HEK293 (cell line): ENCODE measurements around the gene STK4.
A peak's percentile ranks its signal among the peaks of the same experiment; 100 is the strongest.

Experiments used
- CTCF ChIA-PET: fragments of 350-600 bp; formaldehyde crosslinking; extraction: SDS; loops from one replicate; lab custom pipeline; 2021; ENCODE audit warnings: antibody characterized with exemption; lab: Yijun Ruan, JAX
- POLR2A ChIA-PET: fragments of 300-600 bp; formaldehyde crosslinking; extraction: SDS; loops from one replicate; lab custom pipeline; 2020; ENCODE audit warnings: antibody characterized with exemption, inconsistent platforms; lab: Yijun Ruan, JAX
- H3K27ac ChIP-seq: fragments of 200-500 bp; sonication (Bioruptor generic); 2 replicates; pipeline ENCODE4 v1.5.1; 2014; ENCODE audit warnings: low read depth, low read length, control low read depth, inconsistent platforms; ENCODE audit errors: extremely low read depth
- H3K36me3 ChIP-seq, 2 experiments: fragments of 200-500 bp in 1 of 2; sonication (Bioruptor generic) in 1 of 2; 1 replicate in 1 of 2; 2 replicates in 1 of 2; pipeline ENCODE4 v1.5.1; 2014 to 2017; ENCODE audit warnings: inconsistent platforms in 2 of 2, low read length in 2 of 2; ENCODE audit not compliant: control insufficient read depth in 2 of 2, insufficient read depth in 1 of 2
- H3K4me1 ChIP-seq: fragments of 200-500 bp; sonication (Bioruptor generic); 2 replicates; pipeline ENCODE4 v1.5.1; 2014; ENCODE audit warnings: mild to moderate bottlenecking, low read length, inconsistent platforms; ENCODE audit not compliant: control insufficient read depth, insufficient read depth
- H3K4me3 ChIP-seq: 2 replicates; pipeline ENCODE4 v1.5.1; 2011; ENCODE audit warnings: low read depth, mild to moderate bottlenecking, control low read depth, low read length, moderate library complexity
- H3K9me3 ChIP-seq: fragments of 200-500 bp; sonication (Bioruptor generic); 2 replicates; pipeline ENCODE4 v1.5.1; 2014; ENCODE audit warnings: low read depth, low read length, inconsistent platforms; ENCODE audit not compliant: control insufficient read depth, insufficient read depth
- BCL6B ChIP-seq: fragments of 450-650 bp; formaldehyde crosslinking; IDR thresholded peaks from 2 replicates; pipeline ENCODE4 v1.5.1; 2017; ENCODE audit warnings: missing biosample characterization, missing genetic modification characterization
- GFI1B ChIP-seq: fragments of 450-650 bp; formaldehyde crosslinking; IDR thresholded peaks from 2 replicates; pipeline ENCODE4 v1.5.1; 2016; ENCODE audit warnings: missing biosample characterization, missing genetic modification characterization
- GLIS1 ChIP-seq: fragments of 450-650 bp; formaldehyde crosslinking; IDR thresholded peaks from 2 replicates; pipeline ENCODE4 v1.5.1; 2016; ENCODE audit warnings: missing biosample characterization, missing genetic modification characterization
- KLF10 ChIP-seq: fragments of 450-650 bp; IDR thresholded peaks from 2 replicates; pipeline ENCODE4 v1.5.1; 2018; ENCODE audit warnings: missing biosample characterization, mild to moderate bottlenecking, missing genetic modification characterization
- PRDM1 ChIP-seq: fragments of 450-650 bp; formaldehyde crosslinking; IDR thresholded peaks from 2 replicates; pipeline ENCODE4; 2016; ENCODE audit warnings: missing biosample characterization, missing genetic modification characterization
- WT1 ChIP-seq: fragments of 450-650 bp; formaldehyde crosslinking; IDR thresholded peaks from 2 replicates; pipeline ENCODE4 v1.5.1; 2016; ENCODE audit warnings: missing biosample characterization, missing genetic modification characterization
- ZBTB20 ChIP-seq: fragments of 450-650 bp; formaldehyde crosslinking; IDR thresholded peaks from 2 replicates; pipeline ENCODE4 v1.5.1; 2016; ENCODE audit warnings: missing biosample characterization, missing genetic modification characterization
- ZBTB49 ChIP-seq: fragments of 450-650 bp; formaldehyde crosslinking; IDR thresholded peaks from 2 replicates; pipeline ENCODE4 v1.5.1; 2016; ENCODE audit warnings: missing biosample characterization, missing genetic modification characterization, low read depth
- ZEB2 ChIP-seq: fragments of 450-650 bp; formaldehyde crosslinking; IDR thresholded peaks from 2 replicates; pipeline ENCODE4 v1.5.1; 2016; ENCODE audit warnings: missing biosample characterization, missing genetic modification characterization
- ZFHX2 ChIP-seq: fragments of 450-650 bp; formaldehyde crosslinking; conservative IDR thresholded peaks from 2 replicates; pipeline ENCODE4 v1.5.1; 2016; ENCODE audit warnings: missing biosample characterization, missing genetic modification characterization
- ZFP37 ChIP-seq: fragments of 450-650 bp; formaldehyde crosslinking; IDR thresholded peaks from 2 replicates; pipeline ENCODE4 v1.5.1; 2016; ENCODE audit warnings: missing biosample characterization, missing genetic modification characterization
- ZNF138 ChIP-seq: fragments of 450-650 bp; formaldehyde crosslinking; IDR thresholded peaks from 2 replicates; pipeline ENCODE4 v1.5.1; 2016; ENCODE audit warnings: missing biosample characterization, missing genetic modification characterization, borderline replicate concordance
- ZNF155 ChIP-seq: fragments of 450-650 bp; formaldehyde crosslinking; IDR thresholded peaks from 2 replicates; pipeline ENCODE4 v1.5.1; 2016; ENCODE audit warnings: missing biosample characterization, missing genetic modification characterization
- ZNF292 ChIP-seq: fragments of 450-650 bp; formaldehyde crosslinking; IDR thresholded peaks from 2 replicates; pipeline ENCODE4 v1.5.1; 2016; ENCODE audit warnings: low read depth, missing biosample characterization, missing genetic modification characterization, borderline replicate concordance
- ZNF335 ChIP-seq: fragments of 450-650 bp; formaldehyde crosslinking; conservative IDR thresholded peaks from 2 replicates; pipeline ENCODE4 v1.5.1; 2016; ENCODE audit warnings: missing biosample characterization, missing genetic modification characterization
- ZNF394 ChIP-seq: fragments of 450-650 bp; formaldehyde crosslinking; IDR thresholded peaks from 2 replicates; pipeline ENCODE4 v1.5.1; 2016; ENCODE audit warnings: missing biosample characterization, missing genetic modification characterization, mild to moderate bottlenecking, moderate library complexity, borderline replicate concordance
- ZNF416 ChIP-seq: fragments of 450-650 bp; formaldehyde crosslinking; IDR thresholded peaks from 2 replicates; pipeline ENCODE4 v1.5.1; 2016; ENCODE audit warnings: missing biosample characterization, missing genetic modification characterization
- ZNF426 ChIP-seq: fragments of 450-650 bp; formaldehyde crosslinking; IDR thresholded peaks from 2 replicates; pipeline ENCODE4 v1.5.1; 2017; ENCODE audit warnings: missing biosample characterization, missing genetic modification characterization, mild to moderate bottlenecking, inconsistent platforms, moderate library complexity
- ZNF585B ChIP-seq: fragments of 450-650 bp; formaldehyde crosslinking; IDR thresholded peaks from 2 replicates; pipeline ENCODE4 v1.5.1; 2016; ENCODE audit warnings: missing biosample characterization, missing genetic modification characterization
- ZNF658 ChIP-seq: fragments of 450-650 bp; formaldehyde crosslinking; IDR thresholded peaks from 2 replicates; pipeline ENCODE4; 2016; ENCODE audit warnings: missing biosample characterization, missing genetic modification characterization
- ZNF76 ChIP-seq: fragments of 450-650 bp; formaldehyde crosslinking; IDR thresholded peaks from 2 replicates; pipeline ENCODE4; 2016; ENCODE audit warnings: low read depth, missing biosample characterization, missing genetic modification characterization, borderline replicate concordance
- TF ChIP-seq, protein P1 (sequence below): fragments of 450-650 bp; IDR thresholded peaks from 2 replicates; pipeline ENCODE4 v1.5.1; 2018; ENCODE audit warnings: missing biosample characterization, mild to moderate bottlenecking, missing genetic modification characterization
- TF ChIP-seq, protein P2 (sequence below): fragments of 450-650 bp; formaldehyde crosslinking; IDR thresholded peaks from 2 replicates; pipeline ENCODE4 v1.5.1; 2016; ENCODE audit warnings: missing biosample characterization, missing genetic modification characterization
- TF ChIP-seq, protein P3 (sequence below): fragments of 450-650 bp; formaldehyde crosslinking; IDR thresholded peaks from 2 replicates; pipeline ENCODE4 v1.5.1; 2017; ENCODE audit warnings: missing biosample characterization, missing genetic modification characterization

Gene STK4

GRCh38 chr20:44966030-44966961, at the start of gene STK4:
STK4 (plus strand) TSS chr20:44966512; CDS start chr20:44966569, 57 bp downstream.
- H3K27ac ChIP-seq, result peak within 1 kb of the TSS; percentile 65; the same call in 1 of the 2 replicates
- H3K4me1 ChIP-seq, result peaks cover 20% of the 10 kb centered on the region
- no peaks in the 10 kb centered on the region for H3K9me3 ChIP-seq
- CTCF ChIA-PET, result interaction anchor here (0.7 to 1.8 kb wide), 4 partner anchors 10 to 27 kb away, joined by 3 to 5 read pairs (median 4); no protein-coding TSS in a partner anchor
- H3K4me3 ChIP-seq, result peak within 1 kb of the TSS; percentile 95
- no peaks in the 10 kb centered on the region for H3K36me3 ChIP-seq
- POLR2A ChIA-PET, result interaction anchor here (0.6 to 1.1 kb wide), 2 partner anchors 12 to 376 kb away, joined by 3 to 5 read pairs; no protein-coding TSS in a partner anchor
- TF ChIP-seq ZNF335 (tag by site-specific recombination) (peak; percentile 88), ZBTB49 (tag by site-specific recombination) (no peak), ZNF416 (tag by site-specific recombination) (0 out of 2 replicates have a peak, but pooled peaks have one; percentile 22), ZFHX2 (tag by site-specific recombination) (peak; percentile 87), ZNF76 (tag by site-specific recombination) (peak; percentile 54; the same call in 1 of the 2 replicates), GLIS1 (tag by site-specific recombination) (peak; percentile 24; the same call in 1 of the 2 replicates), ZNF585B (tag by site-specific recombination) (no peak), PRDM1 (no peak), ZNF138 (tag by site-specific recombination) (peak; percentile 53; the same call in 1 of the 2 replicates), ZBTB20 (tag by site-specific recombination) (no peak; the same call in 1 of the 2 replicates), ZNF155 (no peak), KLF10 (0 out of 2 replicates have a peak, but pooled peaks have one; percentile 18), WT1 (peak; percentile 26), ZNF394 (tag by site-specific recombination) (no peak; the same call in 1 of the 2 replicates), GFI1B (no peak), ZFP37 (tag by site-specific recombination) (peak; percentile 76; the same call in 1 of the 2 replicates), ZNF658 (tag by site-specific recombination) (no peak), ZEB2 (tag by site-specific recombination) (peak; percentile 93), ZNF426 (tag by site-specific recombination) (no peak), BCL6B (tag by site-specific recombination) (no peak), ZNF292 (tag by site-specific recombination) (no peak)
- TF ChIP-seq, protein P1, sequence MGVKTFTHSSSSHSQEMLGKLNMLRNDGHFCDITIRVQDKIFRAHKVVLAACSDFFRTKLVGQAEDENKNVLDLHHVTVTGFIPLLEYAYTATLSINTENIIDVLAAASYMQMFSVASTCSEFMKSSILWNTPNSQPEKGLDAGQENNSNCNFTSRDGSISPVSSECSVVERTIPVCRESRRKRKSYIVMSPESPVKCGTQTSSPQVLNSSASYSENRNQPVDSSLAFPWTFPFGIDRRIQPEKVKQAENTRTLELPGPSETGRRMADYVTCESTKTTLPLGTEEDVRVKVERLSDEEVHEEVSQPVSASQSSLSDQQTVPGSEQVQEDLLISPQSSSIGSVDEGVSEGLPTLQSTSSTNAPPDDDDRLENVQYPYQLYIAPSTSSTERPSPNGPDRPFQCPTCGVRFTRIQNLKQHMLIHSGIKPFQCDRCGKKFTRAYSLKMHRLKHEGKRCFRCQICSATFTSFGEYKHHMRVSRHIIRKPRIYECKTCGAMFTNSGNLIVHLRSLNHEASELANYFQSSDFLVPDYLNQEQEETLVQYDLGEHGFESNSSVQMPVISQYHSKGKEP, result no peak
- TF ChIP-seq, protein P2, sequence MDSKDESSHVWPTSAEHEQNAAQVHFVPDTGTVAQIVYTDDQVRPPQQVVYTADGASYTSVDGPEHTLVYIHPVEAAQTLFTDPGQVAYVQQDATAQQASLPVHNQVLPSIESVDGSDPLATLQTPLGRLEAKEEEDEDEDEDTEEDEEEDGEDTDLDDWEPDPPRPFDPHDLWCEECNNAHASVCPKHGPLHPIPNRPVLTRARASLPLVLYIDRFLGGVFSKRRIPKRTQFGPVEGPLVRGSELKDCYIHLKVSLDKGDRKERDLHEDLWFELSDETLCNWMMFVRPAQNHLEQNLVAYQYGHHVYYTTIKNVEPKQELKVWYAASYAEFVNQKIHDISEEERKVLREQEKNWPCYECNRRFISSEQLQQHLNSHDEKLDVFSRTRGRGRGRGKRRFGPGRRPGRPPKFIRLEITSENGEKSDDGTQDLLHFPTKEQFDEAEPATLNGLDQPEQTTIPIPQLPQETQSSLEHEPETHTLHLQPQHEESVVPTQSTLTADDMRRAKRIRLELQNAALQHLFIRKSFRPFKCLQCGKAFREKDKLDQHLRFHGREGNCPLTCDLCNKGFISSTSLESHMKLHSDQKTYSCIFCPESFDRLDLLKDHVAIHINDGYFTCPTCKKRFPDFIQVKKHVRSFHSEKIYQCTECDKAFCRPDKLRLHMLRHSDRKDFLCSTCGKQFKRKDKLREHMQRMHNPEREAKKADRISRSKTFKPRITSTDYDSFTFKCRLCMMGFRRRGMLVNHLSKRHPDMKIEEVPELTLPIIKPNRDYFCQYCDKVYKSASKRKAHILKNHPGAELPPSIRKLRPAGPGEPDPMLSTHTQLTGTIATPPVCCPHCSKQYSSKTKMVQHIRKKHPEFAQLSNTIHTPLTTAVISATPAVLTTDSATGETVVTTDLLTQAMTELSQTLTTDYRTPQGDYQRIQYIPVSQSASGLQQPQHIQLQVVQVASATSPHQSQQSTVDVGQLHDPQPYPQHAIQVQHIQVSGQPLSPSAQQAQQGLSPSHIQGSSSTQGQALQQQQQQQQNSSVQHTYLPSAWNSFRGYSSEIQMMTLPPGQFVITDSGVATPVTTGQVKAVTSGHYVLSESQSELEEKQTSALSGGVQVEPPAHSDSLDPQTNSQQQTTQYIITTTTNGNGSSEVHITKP (tag by site-specific recombination), result peak; percentile 34; the same call in 1 of the 2 replicates
- TF ChIP-seq, protein P3, sequence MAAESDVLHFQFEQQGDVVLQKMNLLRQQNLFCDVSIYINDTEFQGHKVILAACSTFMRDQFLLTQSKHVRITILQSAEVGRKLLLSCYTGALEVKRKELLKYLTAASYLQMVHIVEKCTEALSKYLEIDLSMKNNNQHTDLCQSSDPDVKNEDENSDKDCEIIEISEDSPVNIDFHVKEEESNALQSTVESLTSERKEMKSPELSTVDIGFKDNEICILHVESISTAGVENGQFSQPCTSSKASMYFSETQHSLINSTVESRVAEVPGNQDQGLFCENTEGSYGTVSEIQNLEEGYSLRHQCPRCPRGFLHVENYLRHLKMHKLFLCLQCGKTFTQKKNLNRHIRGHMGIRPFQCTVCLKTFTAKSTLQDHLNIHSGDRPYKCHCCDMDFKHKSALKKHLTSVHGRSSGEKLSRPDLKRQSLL (tag by site-specific recombination), result peak; percentile 39; the same call in 1 of the 2 replicates
